Cardiac fibroblast (primary cell): ENCODE measurements around the gene FAM32A.

ENCODE experiments used
- DNase-seq, 2 donors: peaks; one replicate each; pipeline versions ENCODE4 v3.0.0 to v3.0.0-alpha.2; 2010; ENCODE audit warnings: low read depth in 2 of 2
- H3K4me3 ChIP-seq, 2 donors: replicated peaks in 1 of 2; 1 replicate in 1 of 2; 2 replicates in 1 of 2; pipeline ENCODE4 v1.5.1; 2011; ENCODE audit warnings: low read depth in 2 of 2, low read length in 2 of 2, mild to moderate bottlenecking in 2 of 2, moderate library complexity in 1 of 2
- TF ChIP-seq, protein P1 (sequence below): IDR thresholded peaks from one replicate; pipeline ENCODE4 v1.5.1; 2011; ENCODE audit warnings: low read depth, mild to moderate bottlenecking, low read length, inconsistent platforms

Gene FAM32A

DNA sequence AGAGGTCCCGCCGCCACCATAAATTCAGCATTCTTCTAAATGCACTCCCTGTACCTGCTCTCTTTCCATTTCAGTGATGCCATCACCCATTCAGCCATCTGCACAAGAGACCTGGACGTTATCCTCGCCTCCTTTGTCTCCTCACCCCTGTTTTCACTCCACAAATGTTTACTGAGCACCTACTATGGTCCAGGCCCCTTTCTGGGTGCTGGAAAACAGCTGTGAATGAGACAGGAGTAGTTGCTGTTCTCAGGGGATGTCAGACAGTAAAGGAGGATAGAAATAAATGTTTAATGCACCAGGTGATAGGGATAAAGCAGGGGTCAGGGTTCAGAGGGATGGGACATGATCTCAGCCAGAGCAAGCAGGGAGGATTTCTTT is 15.8 kb downstream of the FAM32A start:
- no peak for DNase-seq
- TF ChIP-seq, protein P1, sequence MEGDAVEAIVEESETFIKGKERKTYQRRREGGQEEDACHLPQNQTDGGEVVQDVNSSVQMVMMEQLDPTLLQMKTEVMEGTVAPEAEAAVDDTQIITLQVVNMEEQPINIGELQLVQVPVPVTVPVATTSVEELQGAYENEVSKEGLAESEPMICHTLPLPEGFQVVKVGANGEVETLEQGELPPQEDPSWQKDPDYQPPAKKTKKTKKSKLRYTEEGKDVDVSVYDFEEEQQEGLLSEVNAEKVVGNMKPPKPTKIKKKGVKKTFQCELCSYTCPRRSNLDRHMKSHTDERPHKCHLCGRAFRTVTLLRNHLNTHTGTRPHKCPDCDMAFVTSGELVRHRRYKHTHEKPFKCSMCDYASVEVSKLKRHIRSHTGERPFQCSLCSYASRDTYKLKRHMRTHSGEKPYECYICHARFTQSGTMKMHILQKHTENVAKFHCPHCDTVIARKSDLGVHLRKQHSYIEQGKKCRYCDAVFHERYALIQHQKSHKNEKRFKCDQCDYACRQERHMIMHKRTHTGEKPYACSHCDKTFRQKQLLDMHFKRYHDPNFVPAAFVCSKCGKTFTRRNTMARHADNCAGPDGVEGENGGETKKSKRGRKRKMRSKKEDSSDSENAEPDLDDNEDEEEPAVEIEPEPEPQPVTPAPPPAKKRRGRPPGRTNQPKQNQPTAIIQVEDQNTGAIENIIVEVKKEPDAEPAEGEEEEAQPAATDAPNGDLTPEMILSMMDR = no peak
- H3K4me3 ChIP-seq = no peak overlapping the region

DNA sequence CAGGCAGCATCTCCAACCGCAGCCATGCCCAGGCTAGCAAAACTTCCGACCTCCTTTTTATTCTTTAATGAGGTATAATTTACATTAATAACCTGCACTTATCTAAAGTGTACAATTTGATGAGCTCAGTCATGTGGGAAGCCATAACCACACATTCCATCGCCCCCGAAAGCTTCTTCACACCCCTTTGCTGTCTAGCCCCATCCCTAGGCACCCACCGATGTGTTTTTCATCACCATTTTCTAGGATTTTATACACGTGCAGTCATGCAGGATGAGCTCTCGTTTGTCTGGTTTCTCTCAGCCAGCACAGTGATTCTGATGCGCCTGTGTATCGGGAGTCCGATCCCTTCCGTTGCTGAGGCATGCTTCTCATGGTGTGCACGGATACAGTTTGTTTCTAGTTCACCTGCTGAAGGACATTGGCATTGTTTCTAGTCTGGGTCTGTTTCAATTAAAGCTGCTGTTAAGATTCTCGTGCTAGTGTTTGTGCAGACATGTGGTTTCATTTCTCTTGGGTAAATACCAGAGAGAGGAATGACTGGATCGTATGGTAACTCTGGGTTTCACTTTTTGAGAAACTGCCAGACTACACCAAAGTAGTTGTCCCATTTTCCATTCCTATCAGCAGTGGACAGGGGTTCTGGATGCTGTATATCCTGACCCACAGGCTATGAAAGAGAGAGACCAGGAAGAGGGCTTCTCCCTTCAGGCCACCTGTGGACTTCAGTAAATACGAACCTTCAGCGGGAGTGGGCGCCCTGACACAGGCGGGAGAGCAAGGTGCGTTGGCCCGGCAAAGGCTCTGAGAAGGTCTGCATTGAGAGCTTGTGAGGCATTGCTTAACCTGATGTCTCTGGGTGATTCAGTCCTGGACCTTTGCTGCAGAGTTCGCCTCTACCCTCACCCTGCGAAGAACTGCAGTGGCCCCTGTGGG is 17.4 kb downstream of the FAM32A start:
- TF ChIP-seq, protein P1 = no peak
- DNase-seq = no peak
- H3K4me3 ChIP-seq = no peak overlapping the region

DNA sequence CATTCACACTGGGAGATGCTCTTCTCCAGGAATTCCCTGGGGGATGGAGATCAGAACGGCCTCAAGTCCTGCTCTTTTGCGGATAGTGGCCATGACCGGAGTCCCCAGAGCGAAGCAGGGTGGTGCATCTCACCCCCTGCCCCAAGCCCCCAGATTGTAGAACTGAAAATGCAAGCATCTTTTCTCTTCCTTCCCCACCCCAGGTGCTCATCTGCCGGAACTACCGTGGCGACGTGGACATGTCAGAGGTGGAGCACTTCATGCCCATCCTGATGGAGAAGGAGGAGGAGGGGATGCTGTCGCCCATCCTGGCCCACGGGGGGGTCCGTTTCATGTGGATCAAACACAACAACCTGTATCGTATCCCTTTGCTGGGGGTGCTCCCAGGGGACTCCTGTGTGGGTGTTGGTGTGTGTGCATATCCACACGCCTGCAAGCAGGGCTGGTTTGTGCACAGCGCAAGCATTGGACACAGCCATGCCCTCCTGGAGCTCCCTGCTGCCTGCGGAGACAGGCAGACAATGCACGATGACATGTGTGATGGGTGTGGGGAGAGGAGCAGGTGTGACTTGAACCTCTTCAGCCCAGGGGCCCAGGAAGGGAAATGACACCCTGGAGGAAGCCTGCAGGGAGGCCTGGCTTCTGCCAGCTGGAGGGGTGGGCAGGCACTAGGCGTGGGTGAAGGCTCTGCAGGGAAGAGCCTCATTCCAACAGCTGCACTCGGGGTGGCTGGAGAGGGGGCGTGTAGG is 18.2 kb downstream of the FAM32A start:
- TF ChIP-seq, protein P1 = no peak
- no peak overlapping the region for H3K4me3 ChIP-seq
- no peak for DNase-seq

DNA sequence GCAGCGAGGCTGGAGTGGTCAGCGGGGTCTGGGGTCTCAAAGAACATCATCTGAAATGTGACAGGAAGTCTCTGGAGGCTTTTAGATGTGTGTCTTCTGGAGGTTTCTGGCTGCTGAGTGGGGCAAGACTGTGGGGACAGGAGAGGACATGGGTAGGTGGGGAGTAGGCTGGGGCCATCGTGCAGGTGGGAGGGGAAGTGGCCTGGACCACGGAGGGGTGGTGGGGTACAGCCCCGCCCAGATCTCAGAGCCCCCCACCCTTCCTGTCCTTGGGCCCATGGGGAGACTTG is 18.7 kb downstream of the FAM32A start:
- DNase-seq = no peak
- no peak overlapping the region for H3K4me3 ChIP-seq
- TF ChIP-seq, protein P1 = no peak

DNA sequence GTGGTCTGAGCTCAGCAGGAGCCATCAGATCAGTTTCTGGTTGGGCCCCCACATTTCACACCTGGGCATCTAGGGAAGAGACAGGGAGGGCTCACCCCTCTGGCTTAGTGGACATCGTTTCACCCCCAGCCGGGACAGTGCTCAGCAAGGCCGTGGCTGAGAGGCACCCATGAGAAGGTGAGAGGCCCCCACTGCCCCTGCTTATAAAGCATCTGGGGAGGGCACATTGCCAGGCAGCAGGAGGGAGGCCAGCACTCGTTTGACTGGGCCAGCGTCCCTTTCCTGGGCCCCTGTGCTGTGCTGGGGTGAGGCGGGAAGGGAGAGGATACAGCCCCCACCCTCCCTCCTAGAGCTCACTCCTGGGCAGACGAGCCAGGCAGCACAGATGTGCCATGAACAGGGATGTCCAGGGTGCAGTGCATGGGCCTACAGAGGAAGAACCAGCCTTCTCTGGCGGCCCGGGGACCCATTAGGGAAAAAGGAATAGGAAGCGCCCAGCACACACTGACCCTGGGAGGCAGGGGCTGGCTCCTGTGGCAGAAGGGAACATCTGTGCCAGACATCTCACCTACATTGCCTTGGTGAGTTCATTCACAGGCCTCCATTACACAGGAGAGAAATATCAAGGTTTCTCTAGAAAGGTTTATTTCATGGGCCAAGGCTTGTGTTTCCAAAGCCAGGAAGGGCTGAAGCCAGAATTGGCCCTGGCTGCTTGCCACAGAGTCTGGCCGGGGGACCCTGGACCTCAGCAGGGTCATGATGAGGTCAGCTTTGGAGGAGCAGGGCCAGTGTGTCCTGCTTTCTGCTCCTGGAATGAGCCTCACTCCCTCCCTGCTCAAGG is 20.2 kb downstream of the FAM32A start:
- no peak for DNase-seq
- H3K4me3 ChIP-seq = no peak overlapping the region
- TF ChIP-seq, protein P1 = no peak

DNA sequence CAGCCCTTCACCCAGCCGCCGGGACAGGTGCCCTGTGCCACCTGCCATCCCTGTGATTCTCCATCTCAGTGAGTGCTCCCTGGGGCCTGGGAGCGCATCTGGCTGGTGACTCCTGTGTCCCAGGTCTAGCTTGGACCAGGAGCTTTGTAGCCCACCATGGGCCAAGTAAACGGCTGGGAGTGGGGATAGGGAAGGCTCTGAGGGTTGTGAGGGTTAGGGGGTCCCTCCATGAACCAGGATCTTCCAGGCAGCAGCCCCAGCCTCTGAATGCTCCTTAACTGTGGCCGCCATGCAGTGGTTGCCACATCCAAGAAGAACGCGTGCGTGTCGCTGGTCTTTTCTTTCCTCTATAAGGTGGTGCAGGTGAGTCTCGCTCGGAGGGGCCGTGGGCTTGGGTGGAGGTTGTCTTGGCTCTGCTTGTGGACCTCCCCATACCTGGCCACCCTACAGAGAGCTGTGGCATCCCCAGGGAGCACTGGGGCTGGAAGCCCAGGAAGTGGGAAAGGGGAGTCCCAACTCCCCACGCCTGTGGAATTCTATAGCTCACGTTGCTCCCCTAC is 20.9 kb downstream of the FAM32A start:
- no peak for DNase-seq
- H3K4me3 ChIP-seq = no peak overlapping the region
- TF ChIP-seq, protein P1 = no peak
